ENCODE results near the gene VWC2L.

The VWC2L gene

GRCh38 chr2:214542295-214542694 is 131.4 kb downstream of the VWC2L start:
- Mint-ChIP-seq H3K4me3 (no peak overlapping the region), H3K36me3 (no peaks in the 10 kb centered on the region), H3K27me3 (peaks cover 2% of the 10 kb centered on the region), H3K27ac (no peak overlapping the region), H3K4me1 (ENCODE audit: low read depth) (no peaks in the 10 kb centered on the region), H3K9me3 (ENCODE audit: low read depth) (no peaks in the 10 kb centered on the region)

GRCh38 chr2:214542866-214543265 is 132.0 kb downstream of the VWC2L start:
- H3K27me3 Mint-ChIP-seq, result peaks cover 2% of the 10 kb centered on the region
- no peaks in the 10 kb centered on the region for H3K36me3 Mint-ChIP-seq
- H3K4me3 Mint-ChIP-seq, result no peak overlapping the region
- H3K4me1 Mint-ChIP-seq (ENCODE audit: low read depth), result no peaks in the 10 kb centered on the region
- H3K27ac Mint-ChIP-seq, result no peak overlapping the region
- no peaks in the 10 kb centered on the region for H3K9me3 Mint-ChIP-seq (ENCODE audit: low read depth)

- Mint-ChIP-seq H3K27ac (no peak overlapping the region), H3K4me3 (no peak overlapping the region)
Measured at GRCh38 chr2:214543386-214543955, 132.6 kb downstream of the VWC2L start.

GRCh38 chr2:214545898-214546542 is 135.2 kb downstream of the VWC2L start:
- H3K4me3 Mint-ChIP-seq, result no peak overlapping the region
- H3K27me3 Mint-ChIP-seq, result peaks cover 2% of the 10 kb centered on the region
- no peaks in the 10 kb centered on the region for H3K4me1 Mint-ChIP-seq (ENCODE audit: low read depth)
- no peak overlapping the region for H3K27ac Mint-ChIP-seq
- H3K36me3 Mint-ChIP-seq, result no peaks in the 10 kb centered on the region
- no peaks in the 10 kb centered on the region for H3K9me3 Mint-ChIP-seq (ENCODE audit: low read depth)

More at GRCh38 chr2:214543386-214543955, 132.6 kb downstream of the VWC2L start:
- Mint-ChIP-seq H3K9me3 (ENCODE audit: low read depth) (no peaks in the 10 kb centered on the region), H3K36me3 (no peaks in the 10 kb centered on the region), H3K4me1 (ENCODE audit: low read depth) (no peaks in the 10 kb centered on the region), H3K27me3 (peaks cover 2% of the 10 kb centered on the region)

GRCh38 chr2:214547931-214548330 is 137.1 kb downstream of the VWC2L start:
- Mint-ChIP-seq H3K27ac (no peak overlapping the region), H3K36me3 (no peaks in the 10 kb centered on the region), H3K4me3 (no peak overlapping the region), H3K27me3 (no peaks in the 10 kb centered on the region), H3K4me1 (ENCODE audit: low read depth) (no peaks in the 10 kb centered on the region), H3K9me3 (ENCODE audit: low read depth) (no peaks in the 10 kb centered on the region)

- H3K9me3 Mint-ChIP-seq (ENCODE audit: low read depth), result no peaks in the 10 kb centered on the region
- H3K4me3 Mint-ChIP-seq, result no peak overlapping the region
- H3K36me3 Mint-ChIP-seq, result no peaks in the 10 kb centered on the region
- no peak overlapping the region for H3K27ac Mint-ChIP-seq
- H3K27me3 Mint-ChIP-seq, result no peaks in the 10 kb centered on the region
- H3K4me1 Mint-ChIP-seq (ENCODE audit: low read depth), result no peaks in the 10 kb centered on the region
Measured at GRCh38 chr2:214549946-214550345, 139.1 kb downstream of the VWC2L start.

- no peak overlapping the region for H3K27ac Mint-ChIP-seq
- H3K4me1 Mint-ChIP-seq (ENCODE audit: low read depth), result no peaks in the 10 kb centered on the region
- H3K36me3 Mint-ChIP-seq, result no peaks in the 10 kb centered on the region
- H3K4me3 Mint-ChIP-seq, result no peak overlapping the region
- H3K9me3 Mint-ChIP-seq (ENCODE audit: low read depth), result no peaks in the 10 kb centered on the region
- H3K27me3 Mint-ChIP-seq, result no peaks in the 10 kb centered on the region
Measured at GRCh38 chr2:214550786-214551185, 139.9 kb downstream of the VWC2L start.

- Mint-ChIP-seq H3K27me3 (no peaks in the 10 kb centered on the region), H3K36me3 (no peaks in the 10 kb centered on the region), H3K4me1 (ENCODE audit: low read depth) (no peaks in the 10 kb centered on the region), H3K9me3 (ENCODE audit: low read depth) (no peaks in the 10 kb centered on the region), H3K4me3 (no peak overlapping the region), H3K27ac (no peak overlapping the region)
Measured at GRCh38 chr2:214557884-214558283, 147.0 kb downstream of the VWC2L start.

GRCh38 chr2:214558341-214558740 is 147.5 kb downstream of the VWC2L start:
- Mint-ChIP-seq H3K27ac (no peak overlapping the region), H3K4me1 (ENCODE audit: low read depth) (no peaks in the 10 kb centered on the region), H3K36me3 (no peaks in the 10 kb centered on the region), H3K27me3 (no peaks in the 10 kb centered on the region), H3K9me3 (ENCODE audit: low read depth) (no peaks in the 10 kb centered on the region), H3K4me3 (no peak overlapping the region)

GRCh38 chr2:214560176-214560575 is 149.3 kb downstream of the VWC2L start:
- H3K27me3 Mint-ChIP-seq, result no peaks in the 10 kb centered on the region
- no peaks in the 10 kb centered on the region for H3K4me1 Mint-ChIP-seq (ENCODE audit: low read depth)

GRCh38 chr2:214560618-214561190 is 149.8 kb downstream of the VWC2L start:
- H3K36me3 Mint-ChIP-seq, result no peaks in the 10 kb centered on the region
- no peaks in the 10 kb centered on the region for H3K27me3 Mint-ChIP-seq
- H3K4me3 Mint-ChIP-seq, result no peak overlapping the region
- no peaks in the 10 kb centered on the region for H3K4me1 Mint-ChIP-seq (ENCODE audit: low read depth)
- no peaks in the 10 kb centered on the region for H3K9me3 Mint-ChIP-seq (ENCODE audit: low read depth)
- H3K27ac Mint-ChIP-seq, result no peak overlapping the region

More at GRCh38 chr2:214560176-214560575, 149.3 kb downstream of the VWC2L start:
- H3K9me3 Mint-ChIP-seq (ENCODE audit: low read depth), result no peaks in the 10 kb centered on the region
- H3K27ac Mint-ChIP-seq, result no peak overlapping the region
- H3K4me3 Mint-ChIP-seq, result no peak overlapping the region
- H3K36me3 Mint-ChIP-seq, result no peaks in the 10 kb centered on the region

- Mint-ChIP-seq H3K27ac (no peak overlapping the region), H3K36me3 (no peaks in the 10 kb centered on the region), H3K9me3 (ENCODE audit: low read depth) (no peaks in the 10 kb centered on the region), H3K4me1 (ENCODE audit: low read depth) (no peaks in the 10 kb centered on the region), H3K27me3 (no peaks in the 10 kb centered on the region), H3K4me3 (no peak overlapping the region)
Measured at GRCh38 chr2:214565246-214565645, 154.4 kb downstream of the VWC2L start.

- H3K36me3 Mint-ChIP-seq, result no peaks in the 10 kb centered on the region
- no peak overlapping the region for H3K4me3 Mint-ChIP-seq
- no peak overlapping the region for H3K27ac Mint-ChIP-seq
- no peaks in the 10 kb centered on the region for H3K4me1 Mint-ChIP-seq (ENCODE audit: low read depth)
- H3K27me3 Mint-ChIP-seq, result no peaks in the 10 kb centered on the region
- H3K9me3 Mint-ChIP-seq (ENCODE audit: low read depth), result no peaks in the 10 kb centered on the region
Measured at GRCh38 chr2:214566457-214566856, 155.6 kb downstream of the VWC2L start.

GRCh38 chr2:214569419-214570035 is 158.7 kb downstream of the VWC2L start:
- no peaks in the 10 kb centered on the region for H3K36me3 Mint-ChIP-seq
- H3K27ac Mint-ChIP-seq, result no peak overlapping the region
- H3K4me3 Mint-ChIP-seq, result no peak overlapping the region
- H3K27me3 Mint-ChIP-seq, result no peaks in the 10 kb centered on the region
- peaks cover under 1% of the 10 kb centered on the region for H3K4me1 Mint-ChIP-seq (ENCODE audit: low read depth)
- H3K9me3 Mint-ChIP-seq (ENCODE audit: low read depth), result no peaks in the 10 kb centered on the region

GRCh38 chr2:214574084-214574781 is 163.4 kb downstream of the VWC2L start:
- H3K4me3 Mint-ChIP-seq, result no peak overlapping the region
- peaks cover 9% of the 10 kb centered on the region for H3K4me1 Mint-ChIP-seq (ENCODE audit: low read depth)
- H3K36me3 Mint-ChIP-seq, result no peaks in the 10 kb centered on the region
- no peaks in the 10 kb centered on the region for H3K27me3 Mint-ChIP-seq
- H3K9me3 Mint-ChIP-seq (ENCODE audit: low read depth), result no peaks in the 10 kb centered on the region
- no peak overlapping the region for H3K27ac Mint-ChIP-seq

Data from activated naive CD8-positive, alpha-beta T cell (primary cell).